OCI-LY7 (cell line): ENCODE measurements around the gene LRRIQ4.

Experiments
- EZH2phosphoT487 ChIP-seq: fragments of 200-600 bp; sonication (generic); IDR thresholded peaks from 2 replicates; pipeline ENCODE4 v1.6.1; 2018; ENCODE audit warnings: low read depth, borderline replicate concordance, mild to moderate bottlenecking, mixed run types, antibody characterized with exemption, low read length, moderate library complexity, mixed read lengths
- TF ChIP-seq, protein P1 (sequence below): fragments of 200-600 bp; sonication (generic); conservative IDR thresholded peaks from 2 replicates; pipeline ENCODE4 v1.5.1; 2014; ENCODE audit warnings: mild to moderate bottlenecking, antibody characterized with exemption, low read length, moderate library complexity, mixed read lengths

DNA sequence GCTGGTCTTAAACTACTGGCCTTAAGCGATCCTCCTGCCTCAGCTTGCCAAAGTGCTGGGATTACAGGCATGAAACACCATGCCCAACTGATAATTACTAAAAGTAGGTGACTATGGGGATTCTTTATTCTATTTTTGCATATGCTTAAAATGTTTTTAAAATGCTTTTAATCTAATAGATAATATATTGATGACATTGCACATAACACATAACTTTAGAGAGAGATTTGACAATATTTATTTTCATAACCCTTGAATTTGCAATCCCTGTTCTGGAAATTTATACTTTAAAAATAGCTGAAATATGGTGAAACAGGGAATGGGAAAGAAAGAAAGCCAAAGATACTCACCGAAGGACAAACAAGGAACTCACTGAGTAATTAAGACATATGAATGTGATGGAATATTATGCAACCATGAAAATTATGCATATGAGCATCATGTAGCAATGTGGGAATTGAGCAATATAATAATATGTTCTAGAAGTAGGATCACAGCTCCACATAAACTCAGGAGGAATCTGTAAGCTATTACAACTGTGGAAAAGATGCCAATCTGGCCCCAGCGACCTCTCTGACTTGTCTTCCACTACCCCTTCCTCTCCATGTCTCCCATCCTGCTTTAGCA lies 55.0 kb downstream of the LRRIQ4 start:
- no peak for TF ChIP-seq EZH2phosphoT487
- TF ChIP-seq, protein P1, sequence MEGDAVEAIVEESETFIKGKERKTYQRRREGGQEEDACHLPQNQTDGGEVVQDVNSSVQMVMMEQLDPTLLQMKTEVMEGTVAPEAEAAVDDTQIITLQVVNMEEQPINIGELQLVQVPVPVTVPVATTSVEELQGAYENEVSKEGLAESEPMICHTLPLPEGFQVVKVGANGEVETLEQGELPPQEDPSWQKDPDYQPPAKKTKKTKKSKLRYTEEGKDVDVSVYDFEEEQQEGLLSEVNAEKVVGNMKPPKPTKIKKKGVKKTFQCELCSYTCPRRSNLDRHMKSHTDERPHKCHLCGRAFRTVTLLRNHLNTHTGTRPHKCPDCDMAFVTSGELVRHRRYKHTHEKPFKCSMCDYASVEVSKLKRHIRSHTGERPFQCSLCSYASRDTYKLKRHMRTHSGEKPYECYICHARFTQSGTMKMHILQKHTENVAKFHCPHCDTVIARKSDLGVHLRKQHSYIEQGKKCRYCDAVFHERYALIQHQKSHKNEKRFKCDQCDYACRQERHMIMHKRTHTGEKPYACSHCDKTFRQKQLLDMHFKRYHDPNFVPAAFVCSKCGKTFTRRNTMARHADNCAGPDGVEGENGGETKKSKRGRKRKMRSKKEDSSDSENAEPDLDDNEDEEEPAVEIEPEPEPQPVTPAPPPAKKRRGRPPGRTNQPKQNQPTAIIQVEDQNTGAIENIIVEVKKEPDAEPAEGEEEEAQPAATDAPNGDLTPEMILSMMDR, result no peak
